T-helper 2 cell (primary cell): Measurements from ENCODE around the gene MRPL36.

ENCODE experiments used
- DNase-seq, 5 experiments: peaks; one replicate each; pipeline versions ENCODE4 v3.0.0 to v3.0.0-alpha.2; 2012 to 2022

Gene MRPL36

GRCh38 chr5:1781107-1781506, 18.5 kb downstream of the MRPL36 start:
- no peak for DNase-seq

DNA sequence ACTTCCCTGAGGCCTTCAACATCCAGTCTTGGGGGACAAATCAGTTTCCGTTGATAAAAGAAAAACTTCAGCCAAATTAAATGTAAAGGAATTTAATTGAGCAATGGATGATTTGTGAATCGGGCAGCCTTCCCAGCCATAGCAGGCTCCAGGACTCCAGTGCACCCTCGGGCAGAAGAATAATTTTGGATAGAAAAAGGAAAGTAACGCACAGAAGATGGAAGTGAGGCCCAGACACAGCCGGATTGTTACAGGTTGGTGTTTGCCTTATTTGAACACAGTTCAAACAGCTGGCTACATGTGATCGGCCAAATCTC, 19.1 kb downstream of the MRPL36 start:
- DNase-seq: no peak

DNA sequence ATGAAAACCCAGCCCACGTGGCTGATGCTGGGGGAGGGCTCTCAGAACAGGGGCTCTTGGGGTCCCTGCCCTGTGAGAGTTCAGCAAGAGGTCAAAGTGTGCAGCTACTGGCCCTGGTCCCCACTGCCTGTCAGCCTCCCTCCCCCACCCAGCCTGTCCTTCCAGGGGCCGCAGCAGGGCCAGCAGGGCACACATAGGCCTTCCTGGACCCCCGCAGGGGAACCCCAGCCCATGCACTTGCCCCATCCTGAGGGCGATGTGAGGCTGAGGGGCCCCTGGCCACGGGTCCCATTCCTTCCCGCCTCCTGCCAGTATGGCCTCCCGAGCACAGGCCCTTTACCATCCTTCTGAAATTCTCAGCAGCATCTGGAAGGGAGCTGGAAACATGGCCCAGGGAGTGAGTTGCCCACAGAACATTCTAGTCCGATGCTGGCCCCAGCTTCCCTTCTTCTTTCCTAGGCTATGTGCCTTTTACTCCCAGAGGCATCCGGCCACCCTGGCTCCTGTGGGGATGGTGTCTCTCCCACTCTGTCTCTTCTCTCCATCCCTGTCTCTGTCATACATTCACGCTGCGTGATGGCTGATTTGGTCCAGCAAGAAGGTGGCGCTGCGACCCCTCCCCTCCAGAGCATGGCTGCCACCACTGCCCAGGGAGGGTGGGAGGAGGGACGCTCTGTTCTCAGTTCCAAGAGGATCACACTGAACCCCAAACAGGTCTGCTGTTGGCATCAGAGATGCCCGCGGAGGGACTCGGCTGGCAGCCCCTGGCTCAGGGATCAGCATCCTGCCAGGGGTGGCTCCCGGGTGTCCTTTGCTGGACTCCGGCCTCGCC, 19.6 kb downstream of the MRPL36 start:
- DNase-seq: no peak

DNA sequence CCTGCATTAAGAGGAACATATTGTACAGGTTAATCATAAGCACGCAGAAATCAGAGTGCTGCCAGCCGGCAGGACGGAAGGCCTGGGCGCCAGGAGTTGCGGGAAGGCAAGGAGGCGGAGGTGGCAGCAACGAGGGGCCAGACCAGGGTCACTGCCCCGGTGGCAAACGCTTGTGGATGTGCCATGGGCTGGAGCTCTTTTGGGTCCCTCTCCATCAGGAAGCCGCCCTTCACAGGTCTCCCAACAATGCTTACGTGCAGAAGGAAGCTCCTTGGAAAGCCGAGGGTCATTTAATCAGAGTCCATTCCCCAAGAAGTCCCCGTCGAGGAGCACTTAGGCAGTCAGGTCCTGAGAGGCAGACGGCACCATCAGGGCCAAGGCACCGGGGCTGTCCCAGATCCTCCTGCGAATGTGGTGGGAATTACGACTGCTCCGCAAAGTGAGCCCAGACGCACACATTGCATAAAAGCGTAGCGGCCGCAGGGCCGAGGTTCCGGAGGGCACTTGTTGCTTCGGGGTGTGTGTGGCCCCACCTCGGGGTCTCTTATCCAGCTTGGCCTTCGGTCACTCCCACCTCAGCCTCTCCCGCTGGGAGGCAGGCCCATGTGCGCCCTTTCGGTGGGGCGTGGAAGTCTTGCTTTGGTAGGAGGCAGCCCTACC, 20.5 kb downstream of the MRPL36 start:
- no peak for DNase-seq

GRCh38 chr5:1778138-1779020, 21.3 kb downstream of the MRPL36 start:
- DNase-seq: no peak

- DNase-seq: no peak
Observed at GRCh38 chr5:1777281-1778137, 22.1 kb downstream of the MRPL36 start.

DNA sequence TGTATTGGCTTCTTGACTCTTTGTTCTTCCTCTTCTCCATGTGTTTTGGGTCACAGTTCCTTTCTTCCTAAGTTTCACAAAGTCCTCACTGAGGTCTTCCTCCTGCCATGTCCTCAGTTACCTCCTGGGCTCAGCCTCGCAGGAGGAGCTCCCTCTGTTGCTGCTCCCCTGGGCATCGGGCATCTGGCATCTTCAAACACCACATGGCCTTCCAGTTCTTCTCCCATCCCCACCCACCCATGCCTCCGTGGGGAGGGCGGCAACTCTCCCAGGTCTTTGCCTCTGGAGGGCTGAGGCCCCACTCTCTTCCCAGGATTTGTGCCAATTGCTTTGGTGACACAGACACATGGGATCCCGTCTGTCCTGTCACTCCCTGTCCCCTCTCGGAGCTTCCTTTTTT, 22.8 kb downstream of the MRPL36 start:
- no peak for DNase-seq

DNA sequence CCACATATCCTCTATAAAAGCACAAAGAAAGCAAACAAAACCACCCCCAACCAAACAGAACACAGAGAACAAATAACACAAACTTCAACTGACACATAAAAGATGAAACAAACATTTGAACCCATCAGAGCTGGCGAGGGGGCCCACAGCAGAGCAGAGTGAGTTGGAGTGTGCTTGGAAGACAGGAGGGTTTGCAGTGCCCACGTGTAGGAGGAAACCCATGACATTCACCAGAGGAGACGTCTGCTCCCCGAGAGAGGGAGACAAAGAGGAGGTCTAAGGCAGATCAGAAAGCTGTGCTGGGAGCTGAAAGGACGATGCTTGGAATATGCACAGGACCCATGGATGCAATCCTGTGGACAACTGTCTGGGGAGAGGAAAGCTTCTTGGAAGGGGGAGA, 27.0 kb downstream of the MRPL36 start:
- peak in 1 of 5 experiments; percentile 24 for DNase-seq

DNA sequence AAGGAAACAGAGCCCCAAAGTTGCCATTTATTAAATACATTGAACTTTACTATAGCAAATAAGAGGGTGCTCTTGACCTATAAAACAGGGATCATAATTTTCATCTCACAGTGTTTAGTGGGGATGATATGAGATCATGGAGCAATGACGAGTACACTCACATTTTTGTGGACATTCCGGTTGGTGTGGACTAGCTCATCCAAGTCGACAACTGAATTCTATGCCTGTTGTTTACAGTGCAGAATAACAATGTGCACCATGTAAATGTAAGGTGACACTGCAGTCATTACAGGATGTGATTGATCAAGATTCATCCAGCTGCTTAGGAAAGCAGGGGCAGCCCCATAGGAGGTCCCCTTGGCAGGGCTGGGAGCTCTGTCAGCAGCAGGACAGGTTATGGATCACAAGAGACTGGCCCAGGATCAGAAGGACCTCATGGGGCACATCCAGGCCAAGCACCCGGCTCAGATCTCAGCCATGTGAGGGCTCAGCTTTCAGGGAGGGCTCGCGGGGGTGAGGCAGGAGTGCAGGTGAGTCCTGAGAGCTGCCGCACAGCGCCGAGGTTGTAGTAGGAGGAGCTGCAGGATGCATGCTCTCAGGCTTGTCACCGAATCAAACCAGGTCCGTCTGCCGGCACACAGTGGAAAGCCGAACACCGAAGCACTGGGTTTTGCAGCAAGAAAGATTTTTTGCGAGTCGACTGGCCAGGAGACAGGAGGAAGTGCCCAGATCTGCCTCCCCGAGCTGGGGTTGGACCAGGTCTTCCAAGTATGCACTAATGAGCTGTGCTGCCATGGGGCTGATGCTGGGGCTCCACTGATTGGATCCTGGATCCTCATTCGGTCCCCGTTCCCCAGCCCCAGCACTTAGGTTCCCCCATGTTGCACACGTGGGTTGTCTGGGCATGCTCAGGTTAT, 28.2 kb downstream of the MRPL36 start:
- no peak for DNase-seq

DNA sequence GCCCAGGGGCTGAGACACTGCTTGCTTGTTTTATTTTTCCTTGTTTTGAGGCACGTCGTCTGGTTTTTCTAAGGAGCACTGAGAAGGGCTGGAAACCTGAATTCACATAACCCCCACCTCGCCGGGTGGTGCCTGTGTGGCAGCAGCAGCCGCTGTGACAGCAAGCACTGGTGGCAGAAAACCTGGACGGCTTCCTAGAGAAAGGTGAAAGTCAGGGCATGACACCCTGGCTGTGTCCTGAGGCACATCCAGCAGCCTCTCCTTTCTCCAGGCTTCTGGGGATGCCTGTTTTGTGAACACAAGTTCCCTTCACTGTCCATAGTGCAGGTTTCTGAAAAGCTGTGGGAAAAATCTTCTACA, 29.2 kb downstream of the MRPL36 start:
- no peak for DNase-seq

- DNase-seq: no peak
Observed at GRCh38 chr5:1769752-1770442, 29.7 kb downstream of the MRPL36 start.

GRCh38 chr5:1769017-1769640, 30.5 kb downstream of the MRPL36 start:
- no peak for DNase-seq

- no peak for DNase-seq
Observed at GRCh38 chr5:1768283-1769000, 31.2 kb downstream of the MRPL36 start.

- DNase-seq: no peak
Observed at GRCh38 chr5:1767524-1768282, 31.9 kb downstream of the MRPL36 start.

- peak in 1 of 5 experiments; percentile 22 for DNase-seq
Observed at GRCh38 chr5:1765880-1766235, 33.8 kb downstream of the MRPL36 start.

- DNase-seq: no peak
Observed at GRCh38 chr5:1765141-1765879, 34.3 kb downstream of the MRPL36 start.

DNA sequence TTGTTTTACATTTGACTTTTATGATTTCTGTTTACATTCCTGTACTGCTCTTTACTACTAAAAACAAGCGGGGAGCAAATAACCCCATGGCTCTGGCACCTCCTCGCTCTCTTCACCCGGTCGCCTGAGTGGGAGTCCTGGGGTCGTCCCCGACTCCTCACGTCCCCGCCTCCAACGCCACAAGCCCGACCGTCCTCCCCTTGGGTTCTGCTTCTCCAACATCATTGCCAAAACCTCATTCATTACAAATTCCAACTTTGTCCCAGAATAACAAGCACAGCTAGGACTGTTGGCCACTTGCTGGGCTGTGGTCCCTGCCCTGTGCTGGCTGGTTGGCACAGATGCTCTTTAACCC, 35.1 kb downstream of the MRPL36 start:
- no peak for DNase-seq

GRCh38 chr5:1763960-1764605, 35.6 kb downstream of the MRPL36 start:
- no peak for DNase-seq
